Hematopoietic multipotent progenitor cell treated with erythropoietin and hydrocortisone succinate and interleukin-3 and kit ligand, for 8 days (in vitro differentiated cells): ENCODE data around the gene MBD4.
"Not testable (repeated sequence)": the region's sequence is repeated elsewhere in the genome, so short reads cannot be mapped to it uniquely, and the experiment has no call there.

Experiments used
- DNase-seq: peaks from one replicate; pipeline ENCODE4 v3.0.0-alpha.2; 2015

Gene MBD4

GRCh38 chr3:129439817-129440617, at the start of gene MBD4, which contains the start of gene IFT122:
MBD4 (minus strand) TSS chr3:129439948; CDS start chr3:129439833, 115 bp downstream.
IFT122 (plus strand) TSS chr3:129440224; CDS start chr3:129440331, 107 bp downstream.
- peak; percentile 100 for DNase-seq

- DNase-seq, result not testable (repeated sequence)
Measured at GRCh38 chr3:129489258-129489657, 49.5 kb upstream of the MBD4 start.

- not testable (repeated sequence) for DNase-seq
Measured at GRCh38 chr3:129487868-129488335, 48.2 kb upstream of the MBD4 start.

GRCh38 chr3:129487183-129487867, 47.6 kb upstream of the MBD4 start:
- DNase-seq, result no peak

GRCh38 chr3:129486664-129487035, 46.9 kb upstream of the MBD4 start:
- DNase-seq, result no peak

GRCh38 chr3:129485721-129486663, 46.2 kb upstream of the MBD4 start:
- no peak for DNase-seq

GRCh38 chr3:129485146-129485545, 45.4 kb upstream of the MBD4 start:
- DNase-seq, result not testable (repeated sequence)

- DNase-seq, result no peak
Measured at GRCh38 chr3:129483870-129484269, 44.1 kb upstream of the MBD4 start.

- DNase-seq, result peak; percentile 35
Measured at GRCh38 chr3:129482721-129483120, 43.0 kb upstream of the MBD4 start.

- no peak for DNase-seq
Measured at GRCh38 chr3:129481766-129482332, 42.1 kb upstream of the MBD4 start.

GRCh38 chr3:129481225-129481765, 41.5 kb upstream of the MBD4 start:
- peak; percentile 18 for DNase-seq

- no peak for DNase-seq
Measured at GRCh38 chr3:129476586-129476985, 36.8 kb upstream of the MBD4 start.

- no peak for DNase-seq
Measured at GRCh38 chr3:129475863-129476262, 36.1 kb upstream of the MBD4 start.

- DNase-seq, result no peak
Measured at GRCh38 chr3:129474984-129475804, 35.4 kb upstream of the MBD4 start.

GRCh38 chr3:129473769-129474152, 34.0 kb upstream of the MBD4 start:
- DNase-seq, result no peak

GRCh38 chr3:129473067-129473768, 33.5 kb upstream of the MBD4 start:
- no peak for DNase-seq

GRCh38 chr3:129470861-129471260, 31.1 kb upstream of the MBD4 start:
- no peak for DNase-seq

- DNase-seq, result no peak
Measured at GRCh38 chr3:129469026-129469425, 29.3 kb upstream of the MBD4 start.

GRCh38 chr3:129467932-129468331, 28.2 kb upstream of the MBD4 start:
- DNase-seq, result no peak

- no peak for DNase-seq
Measured at GRCh38 chr3:129463716-129464115, 24.0 kb upstream of the MBD4 start.

- no peak for DNase-seq
Measured at GRCh38 chr3:129463094-129463493, 23.3 kb upstream of the MBD4 start.
